HUES48 (cell line): ENCODE measurements around the gene HCLS1.
"Not testable (repeated sequence)": the region's sequence is repeated elsewhere in the genome, so short reads cannot be mapped to it uniquely, and the experiment has no call there.

Experiments
- H3K27ac ChIP-seq: one replicate; pipeline ENCODE4 v1.7.0; 2013; ENCODE audit warnings: low read depth, low read length, inconsistent platforms
- H3K27me3 ChIP-seq: 2 replicates; pipeline ENCODE4 v1.6.1; 2013; ENCODE audit warnings: mild to moderate bottlenecking, low read length; ENCODE audit not compliant: control insufficient read depth, insufficient read depth
- H3K36me3 ChIP-seq: 2 replicates; pipeline ENCODE4 v1.6.1; 2013; ENCODE audit warnings: low read length; ENCODE audit not compliant: control insufficient read depth, insufficient read depth
- H3K4me1 ChIP-seq: 2 replicates; pipeline ENCODE4 v1.6.1; 2013; ENCODE audit warnings: mild to moderate bottlenecking, low read length; ENCODE audit not compliant: control insufficient read depth, insufficient read depth
- H3K4me3 ChIP-seq: 2 replicates; pipeline ENCODE4 v1.5.1; 2013; ENCODE audit warnings: mild to moderate bottlenecking, low read depth, low read length
- H3K9ac ChIP-seq: 2 replicates; pipeline ENCODE4 v1.6.1; 2013; ENCODE audit warnings: mild to moderate bottlenecking, low read depth, low read length, moderate library complexity
- H3K9me3 ChIP-seq: 2 replicates; pipeline ENCODE4 v1.6.1; 2013; ENCODE audit warnings: low read length; ENCODE audit not compliant: control insufficient read depth, insufficient read depth

HCLS1 gene

DNA sequence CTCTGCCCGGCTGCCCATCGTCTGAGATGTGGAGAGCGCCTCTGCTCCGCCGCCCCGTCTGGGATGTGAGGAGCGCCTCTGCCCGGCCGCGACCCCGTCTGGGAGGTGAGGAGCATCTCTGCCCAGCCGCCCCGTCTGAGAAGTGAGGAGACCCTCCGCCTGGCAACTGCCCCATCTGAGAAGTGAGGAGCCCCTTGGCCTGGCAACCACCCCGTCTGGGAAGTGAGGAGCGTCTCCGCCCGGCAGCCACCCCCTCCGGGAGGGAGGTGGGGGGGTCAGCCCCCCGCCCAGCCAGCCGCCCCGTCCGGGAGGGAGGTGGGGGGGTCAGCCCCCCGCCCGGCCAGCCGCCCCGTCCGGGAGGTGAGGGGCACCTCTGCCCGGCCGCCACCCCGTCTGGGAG is 28.0 kb upstream of the HCLS1 start:
- not testable (repeated sequence) for H3K27ac ChIP-seq, H3K9ac ChIP-seq, H3K9me3 ChIP-seq, H3K4me1 ChIP-seq, H3K4me3 ChIP-seq, H3K27me3 ChIP-seq
- peaks cover 48% of the 10 kb centered on the region for H3K36me3 ChIP-seq

DNA sequence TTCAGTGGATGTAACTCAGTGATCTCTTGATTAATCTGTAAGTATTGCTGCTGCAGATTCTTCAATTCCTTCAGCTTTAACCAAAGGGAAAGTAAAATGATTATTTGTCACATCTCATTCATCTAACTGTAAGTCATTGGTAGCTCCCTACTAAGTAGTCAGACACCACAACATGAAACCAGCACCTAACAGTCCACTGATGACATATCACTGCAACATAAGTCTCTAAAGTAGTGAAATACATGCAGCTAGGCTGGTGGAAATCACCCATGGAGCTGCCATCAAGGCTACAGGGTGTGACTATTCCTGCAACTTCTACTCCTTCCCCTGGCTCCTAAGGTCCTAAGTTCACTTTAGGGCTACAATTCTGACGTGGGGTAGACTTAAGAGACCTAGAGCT is 21.1 kb upstream of the HCLS1 start:
- Histone ChIP-seq H3K4me1 (no peaks in the 10 kb centered on the region), H3K36me3 (peaks cover 52% of the 10 kb centered on the region), H3K27ac (no peak overlapping the region)

DNA sequence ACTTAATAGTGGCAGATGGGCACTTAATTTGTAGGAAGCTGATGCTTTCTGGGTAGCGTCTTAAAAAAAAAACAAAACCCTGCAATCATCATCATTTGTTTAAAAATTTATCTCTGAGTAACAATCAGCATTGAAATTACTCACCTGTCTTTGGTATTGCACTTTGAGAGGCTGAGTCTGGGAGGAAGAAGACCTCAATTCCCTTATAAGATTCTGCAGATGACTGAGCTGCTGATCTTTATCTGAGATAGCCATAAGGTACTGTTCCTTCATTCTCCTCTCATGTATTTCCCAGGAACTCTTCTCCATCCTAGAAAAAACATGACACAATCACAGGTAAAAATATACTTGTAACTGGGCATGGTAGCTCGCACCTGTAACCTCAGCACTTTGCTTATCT is 16.4 kb upstream of the HCLS1 start:
- H3K27ac ChIP-seq = no peak overlapping the region
- no peaks in the 10 kb centered on the region for H3K4me1 ChIP-seq
- H3K36me3 ChIP-seq = peaks cover 69% of the 10 kb centered on the region

More for the DNA sequence above, 21.1 kb upstream of the HCLS1 start:
- no peak overlapping the region for H3K9ac ChIP-seq
- no peaks in the 10 kb centered on the region for H3K27me3 ChIP-seq
- H3K4me3 ChIP-seq = no peak overlapping the region
- peaks cover 2% of the 10 kb centered on the region for H3K9me3 ChIP-seq

DNA sequence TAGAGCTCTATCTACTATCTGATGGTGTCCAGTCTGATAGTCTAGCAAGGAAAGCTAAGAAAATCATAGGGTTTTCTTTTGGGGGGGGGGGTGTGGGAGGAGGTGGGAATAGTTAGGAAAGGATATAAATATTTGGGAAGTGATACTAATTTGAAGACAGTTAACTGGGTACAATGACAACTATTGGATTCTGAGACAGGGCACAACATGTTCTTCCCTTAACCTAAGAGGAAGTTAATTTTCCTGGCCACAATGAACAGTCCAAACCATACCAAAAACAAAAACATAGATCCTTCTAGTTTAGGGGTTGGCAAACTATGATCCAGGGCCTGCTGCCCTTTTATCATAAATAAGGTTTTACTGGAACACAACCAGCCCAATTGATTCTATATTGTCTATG is 10.0 kb upstream of the HCLS1 start:
- H3K4me1 ChIP-seq = no peaks in the 10 kb centered on the region
- H3K36me3 ChIP-seq = peaks cover 77% of the 10 kb centered on the region
- no peak overlapping the region for H3K4me3 ChIP-seq
- H3K9ac ChIP-seq = no peak overlapping the region
- H3K27ac ChIP-seq = no peak overlapping the region
- H3K9me3 ChIP-seq = no peaks in the 10 kb centered on the region
- H3K27me3 ChIP-seq = no peaks in the 10 kb centered on the region

More for the DNA sequence above, 16.4 kb upstream of the HCLS1 start:
- Histone ChIP-seq H3K9me3 (no peaks in the 10 kb centered on the region), H3K4me3 (no peak overlapping the region), H3K9ac (no peak overlapping the region), H3K27me3 (no peaks in the 10 kb centered on the region)

DNA sequence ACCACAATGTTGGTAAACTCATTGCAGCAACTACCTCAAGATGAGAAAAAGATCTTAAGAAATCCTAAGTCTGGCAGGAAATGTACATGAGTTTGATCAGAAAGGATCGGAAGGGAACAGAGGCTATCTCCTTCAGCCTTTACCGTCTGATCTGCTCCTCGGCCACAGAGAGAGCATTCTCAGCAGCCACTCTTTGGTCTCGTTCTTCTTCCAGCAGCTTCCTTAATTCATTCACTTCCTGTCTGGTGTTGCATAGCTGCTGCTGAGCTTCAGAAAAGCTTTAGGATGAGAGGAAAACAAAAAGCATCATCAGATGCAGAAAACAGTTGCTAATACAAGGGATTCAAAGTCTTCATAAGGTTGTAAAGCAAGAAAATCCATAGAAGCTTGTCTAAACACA is 6.6 kb upstream of the HCLS1 start:
- Histone ChIP-seq H3K36me3 (peaks cover 87% of the 10 kb centered on the region), H3K27me3 (no peaks in the 10 kb centered on the region), H3K9me3 (no peaks in the 10 kb centered on the region), H3K4me1 (peaks cover 3% of the 10 kb centered on the region; the same call in 1 of the 2 replicates), H3K9ac (no peak overlapping the region), H3K4me3 (no peak overlapping the region), H3K27ac (no peak overlapping the region)

DNA sequence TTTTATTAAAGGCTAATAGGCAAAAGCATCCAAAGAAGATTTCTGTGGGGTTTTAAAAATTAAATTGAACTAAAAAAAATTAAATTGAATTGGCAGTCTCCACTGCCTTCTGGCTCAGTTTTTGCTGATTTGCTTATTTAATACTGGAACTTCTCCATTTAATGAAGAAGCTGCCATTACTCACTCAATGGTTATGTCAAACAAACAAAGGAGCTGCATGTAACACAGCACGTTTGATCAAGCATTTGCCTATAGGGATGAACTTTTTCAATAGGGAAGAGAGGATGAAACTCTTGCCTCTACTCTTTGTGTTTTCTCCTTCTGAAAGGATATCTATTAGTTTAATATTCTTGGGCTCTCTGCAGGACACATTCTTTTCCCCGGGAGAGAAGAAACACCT is 4.8 kb upstream of the HCLS1 start:
- Histone ChIP-seq H3K4me1 (peaks cover 5% of the 10 kb centered on the region), H3K9me3 (no peaks in the 10 kb centered on the region), H3K4me3 (no peak overlapping the region), H3K9ac (no peak overlapping the region), H3K27me3 (no peaks in the 10 kb centered on the region), H3K36me3 (peaks cover 70% of the 10 kb centered on the region), H3K27ac (no peak overlapping the region)

DNA sequence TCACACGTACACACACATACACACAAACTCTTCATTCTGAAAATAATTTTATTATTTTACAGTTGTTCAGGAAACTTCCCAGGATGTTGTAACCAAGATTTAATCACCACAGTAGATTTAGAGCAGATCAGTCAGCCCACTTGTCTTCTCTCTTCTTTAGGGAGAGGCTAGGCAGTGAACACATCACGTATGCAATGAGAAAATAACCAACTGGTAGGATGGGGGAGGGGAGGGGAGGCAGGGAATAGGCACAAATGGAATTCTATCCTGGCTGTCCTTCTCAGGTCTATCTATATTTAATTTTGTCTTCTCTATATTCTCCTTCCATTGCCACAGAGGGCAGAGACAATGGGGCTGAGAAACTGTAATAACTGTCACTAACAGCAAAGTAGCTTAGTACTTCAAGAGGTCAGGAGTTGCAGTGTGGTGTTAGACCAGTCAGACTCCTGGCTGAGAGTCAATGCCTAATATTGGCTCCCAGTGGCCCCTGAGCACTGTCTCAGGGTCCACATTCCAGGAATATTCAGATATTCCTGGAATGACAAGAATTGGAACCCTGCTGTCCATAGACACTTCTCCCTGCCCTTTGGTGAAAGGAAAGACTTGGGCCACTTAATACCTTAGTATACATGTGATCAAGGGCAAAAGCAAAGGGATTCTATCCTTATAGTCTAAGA is 2.6 kb upstream of the HCLS1 start:
- H3K36me3 ChIP-seq = peaks cover 53% of the 10 kb centered on the region
- H3K27ac ChIP-seq = no peak overlapping the region
- H3K4me3 ChIP-seq = no peak overlapping the region
- H3K9me3 ChIP-seq = no peaks in the 10 kb centered on the region
- H3K4me1 ChIP-seq = peaks cover 5% of the 10 kb centered on the region
- H3K27me3 ChIP-seq = no peaks in the 10 kb centered on the region
- no peak overlapping the region for H3K9ac ChIP-seq

DNA sequence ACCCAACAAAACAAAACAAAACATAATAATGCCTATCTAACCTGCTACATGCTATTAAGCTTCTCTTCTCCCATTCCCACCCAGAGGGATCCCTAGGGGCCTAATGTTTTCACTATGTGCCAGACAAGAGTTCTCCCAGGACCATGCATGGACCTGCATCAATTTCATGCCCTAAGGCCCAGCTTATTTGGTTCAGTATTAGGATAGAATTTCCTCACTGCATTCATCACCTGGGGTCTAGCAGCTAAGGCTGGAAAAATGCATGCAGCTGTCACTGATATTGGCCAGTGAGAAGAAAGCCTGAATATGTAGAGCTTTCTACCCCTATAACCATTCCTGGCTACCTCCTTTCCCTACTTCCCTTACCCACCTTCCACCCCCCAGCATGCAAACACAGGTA is 2.0 kb upstream of the HCLS1 start:
- Histone ChIP-seq H3K9me3 (no peaks in the 10 kb centered on the region), H3K36me3 (peaks cover 49% of the 10 kb centered on the region), H3K9ac (no peak overlapping the region), H3K4me3 (no peak overlapping the region), H3K27ac (no peak overlapping the region), H3K27me3 (no peaks in the 10 kb centered on the region), H3K4me1 (peaks cover 5% of the 10 kb centered on the region)

DNA sequence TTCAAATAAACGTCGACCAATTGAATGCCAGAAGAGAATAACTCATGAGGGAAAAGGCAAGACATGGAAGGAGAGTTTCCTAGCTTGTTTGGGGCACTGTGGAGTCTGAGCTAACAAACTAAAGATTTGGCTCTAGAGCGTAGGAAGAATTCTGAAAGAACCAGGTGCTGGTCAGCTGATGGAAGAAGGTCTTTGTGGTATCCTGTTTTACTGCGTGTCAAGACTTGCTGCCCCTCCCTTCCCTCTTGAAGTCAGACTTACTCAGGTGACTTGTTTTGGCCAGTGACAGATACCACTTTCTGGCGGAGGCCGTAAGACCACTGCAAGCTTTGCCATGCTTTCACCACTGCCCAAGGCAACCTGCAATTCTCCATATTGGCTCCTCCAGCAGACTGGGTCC is 673 bp upstream of the HCLS1 start:
- Histone ChIP-seq H3K4me1 (peaks cover 5% of the 10 kb centered on the region), H3K27ac (no peak overlapping the region), H3K27me3 (no peaks in the 10 kb centered on the region), H3K36me3 (peaks cover 35% of the 10 kb centered on the region), H3K4me3 (no peak overlapping the region), H3K9me3 (no peaks in the 10 kb centered on the region), H3K9ac (no peak overlapping the region)

DNA sequence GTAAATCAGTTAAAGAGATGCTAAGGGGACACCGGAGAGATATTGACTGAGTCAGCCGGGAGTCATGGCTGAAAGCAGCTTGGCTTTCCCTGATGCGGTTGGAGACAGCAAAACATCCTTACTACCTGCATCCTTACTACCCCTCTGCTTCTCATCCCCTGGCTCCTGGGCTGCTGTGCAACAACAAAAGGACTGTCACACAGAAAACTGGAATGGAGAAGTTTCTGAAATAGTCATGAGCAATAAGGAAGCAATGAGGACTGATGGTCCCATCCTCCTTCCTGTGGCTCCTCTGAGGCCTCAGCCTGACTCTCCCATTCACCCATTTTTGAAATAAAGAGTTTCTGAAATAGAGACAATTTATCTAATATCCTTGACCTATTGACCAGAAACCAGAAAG is 1.1 kb downstream of the HCLS1 start:
- Histone ChIP-seq H3K9ac (no peak overlapping the region), H3K27me3 (no peaks in the 10 kb centered on the region), H3K4me3 (no peak overlapping the region), H3K9me3 (no peaks in the 10 kb centered on the region), H3K27ac (no peak overlapping the region), H3K36me3 (peaks cover 17% of the 10 kb centered on the region), H3K4me1 (peaks cover 5% of the 10 kb centered on the region)

DNA sequence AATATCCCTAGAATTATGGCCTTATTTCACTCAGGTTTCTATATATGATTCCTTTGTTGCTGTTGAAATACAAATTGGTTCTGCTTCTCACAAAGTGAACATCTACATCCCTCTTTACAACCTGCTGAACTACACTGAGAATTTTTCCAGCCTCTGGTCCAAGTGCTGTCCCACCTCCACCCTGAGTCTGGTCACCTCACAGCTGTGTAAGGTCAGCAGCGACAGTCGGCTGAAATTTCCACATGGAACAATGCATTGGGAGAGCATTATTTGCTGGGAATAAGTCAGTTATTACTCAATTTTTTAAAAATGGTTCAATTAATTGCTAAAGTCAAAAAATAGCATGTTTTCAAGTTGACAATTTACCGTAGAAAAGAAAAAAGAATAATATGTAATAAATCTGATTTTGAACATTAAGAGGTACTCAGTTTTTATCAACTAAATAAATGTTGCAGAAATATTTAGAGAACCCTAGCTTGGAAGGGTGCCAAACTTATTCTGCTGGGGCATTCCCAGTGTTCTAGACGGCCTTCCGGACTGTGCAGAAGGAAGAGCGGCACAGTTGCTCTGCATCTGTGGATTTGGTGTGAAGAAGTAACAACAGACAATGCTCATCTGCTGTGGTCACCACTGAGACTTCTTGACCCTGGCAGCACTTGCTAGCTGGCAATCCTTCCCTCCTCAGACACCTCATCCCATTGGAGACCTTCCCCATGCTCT is 1.8 kb downstream of the HCLS1 start:
- no peak overlapping the region for H3K4me3 ChIP-seq
- no peaks in the 10 kb centered on the region for H3K9me3 ChIP-seq
- no peak overlapping the region for H3K9ac ChIP-seq
- H3K4me1 ChIP-seq = peaks cover 5% of the 10 kb centered on the region
- H3K27me3 ChIP-seq = no peaks in the 10 kb centered on the region
- no peak overlapping the region for H3K27ac ChIP-seq
- peaks cover 10% of the 10 kb centered on the region for H3K36me3 ChIP-seq
